Measurements from ENCODE around the gene P3H2. TPM values are rescaled to one million over a fixed set of nuclear protein-coding genes. Genes with fewer than 3 reads are reported as not detected.

The P3H2 gene
- total and polyA plus RNA-seq, 9 of the 15 experiments (the other 6 are each of a cell fraction or from before 2014, with no cell fraction given): 0.04 to 0.26 (median 0.22) TPM; not detected in 6

GRCh38 chr3:190099099-190099498, 21.6 kb downstream of the P3H2 start:
- Histone ChIP-seq H3K9me3 (replicated peaks; ENCODE audit: control insufficient read depth, insufficient read depth, low read depth, low read length) (peaks cover 2% of the 10 kb centered on the region; the same call in 1 of the 2 replicates), H3K9ac (ENCODE audit: insufficient read depth in 1 of 2, low read depth in 2 of 2, low read length in 2 of 2) (no peak overlapping the region), H3K4me3 (no peak overlapping the region), H3K27me3 (ENCODE audit: control insufficient read depth in 2 of 2, insufficient read depth in 2 of 2, low read length in 2 of 2) (no peaks in the 10 kb centered on the region), H3K9me1 (ENCODE audit: control insufficient read depth, insufficient read depth, low read length) (no peaks in the 10 kb centered on the region), H3K4me2 (ENCODE audit: insufficient read depth, low read length) (no peak overlapping the region), H3K4me1 (replicated peaks in 1 of 2; ENCODE audit: control insufficient read depth in 2 of 2, insufficient read depth in 2 of 2, low read length in 2 of 2) (no peaks in the 10 kb centered on the region), H3K27ac (ENCODE audit: extremely low read depth, low read depth, low read length) (no peak overlapping the region), H3K79me2 (ENCODE audit: control insufficient read depth, insufficient read depth, low read length) (no peaks in the 10 kb centered on the region), H3K36me3 (ENCODE audit: control insufficient read depth, insufficient read depth, low read length) (no peaks in the 10 kb centered on the region), H2AFZ (ENCODE audit: low read depth, low read length) (no peak overlapping the region), H4K20me1 (replicated peaks; ENCODE audit: control insufficient read depth, insufficient read depth, low read length) (no peaks in the 10 kb centered on the region)
- ATAC-seq (no peak), DNase-seq (ENCODE audit: extremely low read depth in 1 of 4, low spot score in 3 of 4) (no peak), FAIRE-seq (no peak)
- ChIA-PET POLR2A (no interaction called here), CTCF (ENCODE audit: low intra/inter-chr PET ratio) (no interaction called here)
- WGBS (ENCODE audit: insufficient coverage, low coverage, missing lambda C conversion rate): 0% methylated on average over 6 of the region's 6 CpGs
- in situ Hi-C loops (cut with MboI): no loop called here
- intact Hi-C loops (cut with micrococcal nuclease): no loop called here
- TF ChIP-seq ZNF668 (CRISPR knock-in tag; IDR thresholded peaks at IDR 0.05) (no peak), ZBTB1 (CRISPR knock-in tag; IDR thresholded peaks at IDR 0.05; ENCODE audit: borderline replicate concordance, low read depth) (no peak), TAF1 (IDR thresholded peaks at IDR 0.05; ENCODE audit: control insufficient read depth, extremely low read depth, insufficient read depth, low read length, severe bottlenecking) (no peak), SP1 (CRISPR knock-in tag; IDR thresholded peaks at IDR 0.05) (no peak), LCOR (CRISPR knock-in tag; IDR thresholded peaks at IDR 0.05) (no peak), ZBTB2 (IDR thresholded peaks at IDR 0.05) (no peak), HDAC1 (IDR thresholded peaks at IDR 0.05) (no peak), ZNF511 (CRISPR knock-in tag; IDR thresholded peaks at IDR 0.05) (no peak), ZNF280B (CRISPR knock-in tag; IDR thresholded peaks at IDR 0.05) (no peak), KAT8 (IDR thresholded peaks at IDR 0.05; ENCODE audit: low read depth) (no peak), ZNF134 (CRISPR knock-in tag; conservative IDR thresholded peaks at IDR 0.05) (no peak), GMEB1 (CRISPR knock-in tag; IDR thresholded peaks at IDR 0.05) (no peak), ASH1L (IDR thresholded peaks at IDR 0.05; ENCODE audit: borderline replicate concordance, low read depth, partially characterized antibody) (no peak), PHB2 (IDR thresholded peaks at IDR 0.05; ENCODE audit: low read depth) (no peak), KHSRP (IDR thresholded peaks at IDR 0.05) (no peak), KAT2B (IDR thresholded peaks at IDR 0.05; ENCODE audit: low read depth, low read length) (no peak), ATF1 (CRISPR knock-in tag; IDR thresholded peaks at IDR 0.05) (no peak), ATF1 (tag; IDR thresholded peaks at IDR 0.05) (no peak), HMG20B (CRISPR knock-in tag; IDR thresholded peaks at IDR 0.05) (no peak)
- no TSS peak for BruUV-seq (replicated peaks)
